DOHH2 (cell line): ENCODE data around the gene CTNNBIP1.

ENCODE experiments used
- H3F3A ChIP-seq: fragments of 200-600 bp; sonication (generic), shearing (Covaris generic); 2 replicates; pipeline ENCODE4 v1.6.0; 2016; ENCODE audit warnings: antibody characterized with exemption, mild to moderate bottlenecking; ENCODE audit not compliant: control insufficient read depth, insufficient read depth
- H3K27ac ChIP-seq: fragments of 200-600 bp; sonication (generic); 2 replicates; pipeline ENCODE4 v1.5.1; 2014; ENCODE audit warnings: low read depth, mild to moderate bottlenecking, low read length, moderate library complexity
- H3K27me3 ChIP-seq: fragments of 200-600 bp; sonication (generic); 2 replicates; pipeline ENCODE4 v1.6.1; 2014; ENCODE audit warnings: mild to moderate bottlenecking, low read length, mixed read lengths; ENCODE audit not compliant: control insufficient read depth
- H3K36me3 ChIP-seq: fragments of 200-600 bp; sonication (generic); 2 replicates; pipeline ENCODE4 v1.6.1; 2014; ENCODE audit warnings: mild to moderate bottlenecking, low read length, moderate library complexity, mixed read lengths; ENCODE audit not compliant: control insufficient read depth
- H3K4me1 ChIP-seq: fragments of 200-600 bp; sonication (generic); 2 replicates; pipeline ENCODE4 v1.6.1; 2014; ENCODE audit warnings: mild to moderate bottlenecking, low read length, mixed read lengths; ENCODE audit not compliant: control insufficient read depth
- H3K4me2 ChIP-seq: fragments of 200-600 bp; sonication (generic); 2 replicates; pipeline ENCODE4 v1.6.0; 2014; ENCODE audit warnings: mild to moderate bottlenecking, low read length, moderate library complexity
- H3K4me3 ChIP-seq: fragments of 200-600 bp; sonication (generic); 2 replicates; pipeline ENCODE4 v1.5.1; 2014; ENCODE audit warnings: mild to moderate bottlenecking, low read length, mixed read lengths
- H3K79me2 ChIP-seq: fragments of 200-600 bp; sonication (generic); 2 replicates; pipeline ENCODE4 v1.6.1; 2014; ENCODE audit warnings: mild to moderate bottlenecking, low read length, mixed read lengths; ENCODE audit not compliant: control insufficient read depth
- H3K9me2 ChIP-seq: fragments of 200-600 bp; sonication (generic); replicated peaks from 2 replicates; pipeline ENCODE4 v1.6.1; 2014; ENCODE audit warnings: mild to moderate bottlenecking, low read length, mixed read lengths; ENCODE audit not compliant: control insufficient read depth
- H3K9me3 ChIP-seq: fragments of 200-600 bp; sonication (generic); 2 replicates; pipeline ENCODE4 v1.6.1; 2014; ENCODE audit warnings: antibody characterized with exemption, low read length, mixed read lengths; ENCODE audit not compliant: control insufficient read depth, insufficient read depth
- H4K20me1 ChIP-seq: fragments of 200-600 bp; sonication (generic); 2 replicates; pipeline ENCODE4 v1.6.0; 2014; ENCODE audit warnings: low read depth, mild to moderate bottlenecking, antibody characterized with exemption, low read length, moderate library complexity; ENCODE audit not compliant: control insufficient read depth, insufficient read depth
- CTCF ChIP-seq: fragments of 200-600 bp; sonication (generic); IDR thresholded peaks from one replicate; pipeline ENCODE4 v1.5.1; 2014; ENCODE audit warnings: antibody characterized with exemption, mild to moderate bottlenecking, low read depth, low read length; ENCODE audit not compliant: poor library complexity, severe bottlenecking
- EZH2phosphoT487 ChIP-seq: fragments of 200-600 bp; sonication (generic); IDR thresholded peaks from 2 replicates; pipeline ENCODE4 v1.6.1; 2017; ENCODE audit warnings: borderline replicate concordance, mild to moderate bottlenecking, antibody characterized with exemption, low read length, moderate library complexity, mixed read lengths

CTNNBIP1 gene

GRCh38 chr1:9912264-9912936 lies 2.3 kb upstream of the CTNNBIP1 start:
- Histone ChIP-seq H3K9me2 (no peaks in the 10 kb centered on the region), H3K27me3 (no peaks in the 10 kb centered on the region), H3K4me1 (peaks cover 17% of the 10 kb centered on the region), H3K27ac (no peak overlapping the region), H3K4me2 (no peak overlapping the region), H4K20me1 (no peaks in the 10 kb centered on the region), H3K9me3 (no peaks in the 10 kb centered on the region), H3K36me3 (no peaks in the 10 kb centered on the region), H3K4me3 (no peak overlapping the region), H3F3A (no peaks in the 10 kb centered on the region), H3K79me2 (peaks cover 3% of the 10 kb centered on the region; the same call in 1 of the 2 replicates)
- TF ChIP-seq EZH2phosphoT487 (no peak), CTCF (no peak)

DNA sequence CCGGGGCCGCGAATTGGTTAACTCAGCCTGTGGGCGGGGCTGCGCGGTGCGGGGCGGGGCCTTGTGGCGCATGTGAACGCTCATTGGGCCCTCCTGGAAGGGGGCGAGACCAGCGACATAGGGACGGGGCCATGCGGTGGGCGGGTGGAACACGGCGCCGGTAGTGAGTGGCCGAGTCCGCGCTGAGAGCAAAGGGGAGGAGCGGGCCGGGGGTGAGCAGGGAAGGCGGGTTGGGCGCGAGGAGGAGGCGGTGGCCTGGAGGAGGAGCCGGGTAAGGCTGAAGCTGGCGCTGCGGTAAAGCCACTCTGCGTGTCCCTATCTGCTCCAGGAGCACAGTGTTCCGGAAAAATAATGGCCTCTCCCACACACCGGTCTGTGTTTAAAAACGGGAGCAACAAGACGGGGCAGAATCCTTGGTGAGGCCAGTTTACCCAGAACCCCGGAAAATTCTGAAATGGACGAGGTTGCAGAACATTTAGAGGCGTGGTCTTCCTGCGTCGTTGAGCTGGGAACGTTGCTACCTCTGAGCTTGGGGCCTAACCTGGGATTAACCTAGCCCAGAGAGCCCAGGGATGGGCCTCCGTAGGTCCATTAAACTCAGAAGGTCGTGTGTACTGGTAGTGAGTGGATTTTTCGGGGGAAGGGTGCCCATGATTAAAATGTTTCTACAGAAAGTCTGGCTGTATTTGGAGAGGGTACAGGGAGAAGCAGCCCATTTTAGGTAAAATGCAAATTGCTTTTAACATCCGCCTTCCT lies 532 bp upstream of the CTNNBIP1 start:
- no peaks in the 10 kb centered on the region for H3F3A ChIP-seq
- no peaks in the 10 kb centered on the region for H3K9me2 ChIP-seq
- TF ChIP-seq EZH2phosphoT487 (no peak), CTCF (no peak)
- H3K9me3 ChIP-seq, result no peaks in the 10 kb centered on the region
- peaks cover 3% of the 10 kb centered on the region; the same call in 1 of the 2 replicates for H3K79me2 ChIP-seq
- no peaks in the 10 kb centered on the region for H4K20me1 ChIP-seq
- no peaks in the 10 kb centered on the region for H3K27me3 ChIP-seq
- peak overlapping the region; percentile 92 for H3K4me3 ChIP-seq
- H3K27ac ChIP-seq, result peak overlapping the region; percentile 74
- peak overlapping the region; percentile 74 for H3K4me2 ChIP-seq
- H3K4me1 ChIP-seq, result peaks cover 17% of the 10 kb centered on the region
- H3K36me3 ChIP-seq, result no peaks in the 10 kb centered on the region

- no peaks in the 10 kb centered on the region for H3K9me2 ChIP-seq
- H3K4me2 ChIP-seq, result peak overlapping the region; percentile 96
- peak overlapping the region; percentile 94 for H3K4me3 ChIP-seq
- peaks cover 17% of the 10 kb centered on the region for H3K4me1 ChIP-seq
- H3F3A ChIP-seq, result no peaks in the 10 kb centered on the region
- H3K27ac ChIP-seq, result no peak overlapping the region
- H3K27me3 ChIP-seq, result no peaks in the 10 kb centered on the region
- H4K20me1 ChIP-seq, result no peaks in the 10 kb centered on the region
- no peaks in the 10 kb centered on the region for H3K9me3 ChIP-seq
- TF ChIP-seq CTCF (no peak), EZH2phosphoT487 (peak; percentile 42; the same call in 1 of the 2 replicates)
- H3K36me3 ChIP-seq, result no peaks in the 10 kb centered on the region
- peaks cover 3% of the 10 kb centered on the region; the same call in 1 of the 2 replicates for H3K79me2 ChIP-seq
Observed at GRCh38 chr1:9909234-9910046, 629 bp downstream of the CTNNBIP1 start.
